ENCODE measurements around the gene CDT1. TPM values are rescaled to one million over a fixed set of nuclear protein-coding genes. Genes with fewer than 3 reads are reported as not detected.

The CDT1 gene
- total and polyA plus RNA-seq, 2 donors from 2014 or later = 0.56 to 1.5 TPM

GRCh38 chr16:88775825-88776224 lies 27.8 kb upstream of the CDT1 start:
- DNase-seq = no peak
- H3K27ac ChIP-seq (ENCODE audit: low read depth in 2 of 2, low read length in 2 of 2) = no peak overlapping the region
- H3K4me1 ChIP-seq (ENCODE audit: control insufficient read depth in 2 of 3, insufficient read depth in 2 of 3, low read depth in 1 of 3, low read length in 3 of 3) = peaks cover 0 to 37% (median 8%) of the 10 kb centered on the region in 3 donors
- no peak overlapping the region for H3K4me3 ChIP-seq (ENCODE audit: low read length in 3 of 3)
- no peaks in the 10 kb centered on the region for H3K9me3 ChIP-seq (ENCODE audit: control insufficient read depth in 2 of 3, insufficient read depth in 1 of 3, low read length in 3 of 3)
- no peaks in the 10 kb centered on the region for H3K36me3 ChIP-seq (ENCODE audit: control insufficient read depth in 2 of 3, insufficient read depth in 3 of 3, low read length in 3 of 3)
- no peaks in the 10 kb centered on the region for H3K27me3 ChIP-seq (ENCODE audit: control insufficient read depth, insufficient read depth, low read length)
- no peak for TF ChIP-seq CTCF (IDR thresholded peaks at IDR 0.05; ENCODE audit: borderline replicate concordance, extremely low read depth, insufficient read depth)
- no peak overlapping the region for H3K9ac ChIP-seq (ENCODE audit: low read length in 3 of 3)
- FAIRE-seq = no peak
- intact Hi-C loops (cut with DNase I) = no loop called here

GRCh38 chr16:88777471-88778270 lies 25.9 kb upstream of the CDT1 start:
- Histone ChIP-seq H3K27me3 (ENCODE audit: control insufficient read depth, insufficient read depth, low read length) (no peaks in the 10 kb centered on the region), H3K36me3 (ENCODE audit: control insufficient read depth in 2 of 3, insufficient read depth in 3 of 3, low read length in 3 of 3) (no peaks in the 10 kb centered on the region), H3K9me3 (ENCODE audit: control insufficient read depth in 2 of 3, insufficient read depth in 1 of 3, low read length in 3 of 3) (no peaks in the 10 kb centered on the region), H3K4me1 (ENCODE audit: control insufficient read depth in 2 of 3, insufficient read depth in 2 of 3, low read depth in 1 of 3, low read length in 3 of 3) (peaks cover 0 to 38% (median 11%) of the 10 kb centered on the region in 3 donors), H3K4me3 (ENCODE audit: low read length in 3 of 3) (no peak overlapping the region), H3K27ac (ENCODE audit: low read depth in 2 of 2, low read length in 2 of 2) (no peak overlapping the region), H3K9ac (ENCODE audit: low read length in 3 of 3) (no peak overlapping the region)
- TF ChIP-seq CTCF (IDR thresholded peaks at IDR 0.05; ENCODE audit: borderline replicate concordance, extremely low read depth, insufficient read depth) = no peak
- FAIRE-seq = no peak
- no peak for DNase-seq
- intact Hi-C loops (cut with DNase I) = no loop called here

- Histone ChIP-seq H3K36me3 (ENCODE audit: control insufficient read depth in 2 of 3, insufficient read depth in 3 of 3, low read length in 3 of 3) (no peaks in the 10 kb centered on the region), H3K4me1 (ENCODE audit: control insufficient read depth in 2 of 3, insufficient read depth in 2 of 3, low read depth in 1 of 3, low read length in 3 of 3) (peaks cover 0 to 35% (median 15%) of the 10 kb centered on the region in 3 donors), H3K4me3 (ENCODE audit: low read length in 3 of 3) (no peak overlapping the region), H3K27me3 (ENCODE audit: control insufficient read depth, insufficient read depth, low read length) (no peaks in the 10 kb centered on the region), H3K27ac (ENCODE audit: low read depth in 2 of 2, low read length in 2 of 2) (no peak overlapping the region), H3K9me3 (ENCODE audit: control insufficient read depth in 2 of 3, insufficient read depth in 1 of 3, low read length in 3 of 3) (no peaks in the 10 kb centered on the region), H3K9ac (ENCODE audit: low read length in 3 of 3) (no peak overlapping the region)
- no peak for TF ChIP-seq CTCF (IDR thresholded peaks at IDR 0.05; ENCODE audit: borderline replicate concordance, extremely low read depth, insufficient read depth)
- DNase-seq (no peak), FAIRE-seq (no peak)
- intact Hi-C loops (cut with DNase I) = no loop called here
Measured at GRCh38 chr16:88778271-88778525, 25.4 kb upstream of the CDT1 start.
